AG04450 (cell line): ENCODE results near the gene CNTNAP2. TPM values are rescaled to one million over a fixed set of nuclear protein-coding genes. Genes with fewer than 3 reads are reported as not detected.
"Not testable (repeated sequence)": the region's sequence is repeated elsewhere in the genome, so short reads cannot be mapped to it uniquely, and the experiment has no call there.

Experiments used
- CTCF ChIA-PET: fragments of 300-600, 350-600 bp; formaldehyde crosslinking; extraction: SDS; loops from one replicate; lab custom pipeline; 2022; ENCODE audit warnings: antibody characterized with exemption, inconsistent platforms; lab: Charles Lee
- POLR2A ChIA-PET: fragments of 350-600 bp; formaldehyde crosslinking; extraction: SDS; loops from one replicate; lab custom pipeline; 2021; ENCODE audit warnings: antibody characterized with exemption, inconsistent platforms; lab: Yijun Ruan, JAX
- DNase-seq: peaks from one replicate; pipeline ENCODE4 v3.0.0-alpha.2; 2011; ENCODE audit warnings: low read depth, low spot score
- H3K27ac ChIP-seq: one replicate; pipeline ENCODE4 v1.5.1; 2012; ENCODE audit warnings: low read depth, low read length, control low read depth
- H3K27me3 ChIP-seq: one replicate; pipeline ENCODE4 v1.6.0; 2012; ENCODE audit warnings: low read length; ENCODE audit not compliant: control insufficient read depth, insufficient read depth
- H3K4me3 ChIP-seq: 2 replicates; pipeline ENCODE4 v1.5.1; 2011; ENCODE audit warnings: mild to moderate bottlenecking, low read depth, low read length, control low read depth
- H3K9me3 ChIP-seq: 2 replicates; pipeline ENCODE4 v1.5.1; 2012; ENCODE audit warnings: low read length; ENCODE audit not compliant: control insufficient read depth, insufficient read depth
- polyA plus RNA-seq: library from polyadenylated mRNA; depleted of rRNA; stranded (reverse); fragments of >200 nt; gene quantifications from 2 replicates; pipeline ENCODE4 v1.2.3, GENCODE V29; 2011
- TF ChIP-seq, protein P1 (sequence below): IDR thresholded peaks from 2 replicates; pipeline ENCODE4 v1.5.1; 2011; ENCODE audit warnings: low read depth, low read length, control low read depth, inconsistent platforms

CNTNAP2 gene
- polyA plus RNA-seq, 1 experiment, result not detected

DNA sequence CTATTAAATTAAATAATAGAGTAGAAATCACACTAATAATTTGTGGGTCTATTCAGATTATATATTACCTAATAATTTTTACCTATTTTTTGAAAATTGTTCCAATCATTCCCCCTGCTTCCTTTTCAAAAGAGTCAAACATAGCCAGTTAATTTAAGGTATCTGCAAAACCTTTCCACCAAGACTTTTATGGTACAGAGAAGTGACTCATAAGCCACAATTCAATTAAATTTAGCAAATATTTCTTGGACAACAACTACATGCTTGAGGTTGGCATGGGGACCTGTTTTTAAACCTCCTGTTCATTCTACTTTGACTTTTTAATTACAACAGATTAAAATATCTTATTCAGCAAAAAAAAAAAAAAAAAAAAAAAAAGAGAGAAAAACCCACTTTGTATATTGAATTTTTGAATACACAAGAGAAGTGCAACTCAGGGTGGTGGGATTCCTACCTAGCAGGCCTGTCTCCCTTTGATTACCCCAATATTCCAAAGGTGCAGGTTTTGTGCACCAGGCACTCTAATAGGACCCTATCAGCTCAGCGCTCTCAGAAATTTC is 2172.1 kb downstream of the CNTNAP2 start:
- no peak for DNase-seq
- ChIA-PET CTCF (no interaction called here), POLR2A (no interaction called here)
- H3K9me3 ChIP-seq, result peaks cover 8% of the 10 kb centered on the region; the same call in 1 of the 2 replicates
- no peak overlapping the region for H3K27ac ChIP-seq
- H3K27me3 ChIP-seq, result no peaks in the 10 kb centered on the region
- TF ChIP-seq, protein P1, sequence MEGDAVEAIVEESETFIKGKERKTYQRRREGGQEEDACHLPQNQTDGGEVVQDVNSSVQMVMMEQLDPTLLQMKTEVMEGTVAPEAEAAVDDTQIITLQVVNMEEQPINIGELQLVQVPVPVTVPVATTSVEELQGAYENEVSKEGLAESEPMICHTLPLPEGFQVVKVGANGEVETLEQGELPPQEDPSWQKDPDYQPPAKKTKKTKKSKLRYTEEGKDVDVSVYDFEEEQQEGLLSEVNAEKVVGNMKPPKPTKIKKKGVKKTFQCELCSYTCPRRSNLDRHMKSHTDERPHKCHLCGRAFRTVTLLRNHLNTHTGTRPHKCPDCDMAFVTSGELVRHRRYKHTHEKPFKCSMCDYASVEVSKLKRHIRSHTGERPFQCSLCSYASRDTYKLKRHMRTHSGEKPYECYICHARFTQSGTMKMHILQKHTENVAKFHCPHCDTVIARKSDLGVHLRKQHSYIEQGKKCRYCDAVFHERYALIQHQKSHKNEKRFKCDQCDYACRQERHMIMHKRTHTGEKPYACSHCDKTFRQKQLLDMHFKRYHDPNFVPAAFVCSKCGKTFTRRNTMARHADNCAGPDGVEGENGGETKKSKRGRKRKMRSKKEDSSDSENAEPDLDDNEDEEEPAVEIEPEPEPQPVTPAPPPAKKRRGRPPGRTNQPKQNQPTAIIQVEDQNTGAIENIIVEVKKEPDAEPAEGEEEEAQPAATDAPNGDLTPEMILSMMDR, result no peak
- H3K4me3 ChIP-seq, result no peak overlapping the region

DNA sequence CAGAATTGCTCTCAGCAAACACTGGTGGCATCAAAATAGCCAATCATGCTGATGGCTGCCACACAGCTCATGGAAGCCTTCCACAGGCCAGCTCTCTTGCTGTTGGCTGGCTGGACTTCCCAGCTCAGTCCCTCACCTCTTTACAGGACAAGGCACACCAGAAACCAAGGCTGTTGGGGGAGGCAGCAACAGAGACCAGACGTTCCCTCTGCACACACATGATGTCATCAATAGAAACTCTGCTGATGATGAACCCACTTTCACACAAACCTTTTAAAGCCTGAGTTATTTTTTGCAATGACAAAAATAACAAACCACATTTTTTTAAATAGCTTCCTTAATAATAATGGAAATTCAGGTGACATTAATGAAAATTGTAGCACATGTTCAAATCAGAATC is 2173.0 kb downstream of the CNTNAP2 start:
- no peak overlapping the region for H3K27ac ChIP-seq
- ChIA-PET POLR2A (no interaction called here), CTCF (no interaction called here)
- DNase-seq, result no peak
- peaks cover 8% of the 10 kb centered on the region; the same call in 1 of the 2 replicates for H3K9me3 ChIP-seq
- no peak overlapping the region for H3K4me3 ChIP-seq
- TF ChIP-seq, protein P1, result no peak
- no peaks in the 10 kb centered on the region for H3K27me3 ChIP-seq

- POLR2A ChIA-PET, result no interaction called here
- no peak for DNase-seq
- no peak overlapping the region for H3K4me3 ChIP-seq
- CTCF ChIA-PET, result no interaction called here
- TF ChIP-seq, protein P1, result no peak
- H3K27ac ChIP-seq, result no peak overlapping the region
- peaks cover 8% of the 10 kb centered on the region for H3K9me3 ChIP-seq
- H3K27me3 ChIP-seq, result no peaks in the 10 kb centered on the region
Observed at GRCh38 chr7:148290538-148290937, 2173.9 kb downstream of the CNTNAP2 start.

DNA sequence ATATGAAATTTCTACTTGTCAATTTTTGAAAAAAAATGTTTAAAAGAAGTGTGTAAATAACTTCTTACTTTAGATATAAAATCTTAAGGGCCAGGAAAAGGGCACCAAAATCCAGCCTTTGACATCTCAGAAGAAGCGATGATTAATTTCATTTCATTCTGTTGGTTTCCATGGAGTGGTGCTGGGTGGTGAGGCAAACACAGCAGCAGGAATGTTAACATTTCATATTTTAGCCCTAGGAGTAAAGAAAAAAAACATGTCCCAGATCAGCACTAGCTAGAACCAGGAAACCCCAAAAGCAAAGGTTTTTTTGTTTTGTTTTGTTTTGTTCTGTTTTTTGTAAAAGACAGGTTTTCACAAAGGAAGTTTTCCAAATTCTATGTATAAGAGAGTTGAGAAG is 2175.2 kb downstream of the CNTNAP2 start:
- TF ChIP-seq, protein P1, result no peak
- no peak overlapping the region for H3K27ac ChIP-seq
- H3K4me3 ChIP-seq, result no peak overlapping the region
- H3K27me3 ChIP-seq, result no peaks in the 10 kb centered on the region
- ChIA-PET CTCF (no interaction called here), POLR2A (no interaction called here)
- peaks cover 16% of the 10 kb centered on the region for H3K9me3 ChIP-seq
- no peak for DNase-seq

DNA sequence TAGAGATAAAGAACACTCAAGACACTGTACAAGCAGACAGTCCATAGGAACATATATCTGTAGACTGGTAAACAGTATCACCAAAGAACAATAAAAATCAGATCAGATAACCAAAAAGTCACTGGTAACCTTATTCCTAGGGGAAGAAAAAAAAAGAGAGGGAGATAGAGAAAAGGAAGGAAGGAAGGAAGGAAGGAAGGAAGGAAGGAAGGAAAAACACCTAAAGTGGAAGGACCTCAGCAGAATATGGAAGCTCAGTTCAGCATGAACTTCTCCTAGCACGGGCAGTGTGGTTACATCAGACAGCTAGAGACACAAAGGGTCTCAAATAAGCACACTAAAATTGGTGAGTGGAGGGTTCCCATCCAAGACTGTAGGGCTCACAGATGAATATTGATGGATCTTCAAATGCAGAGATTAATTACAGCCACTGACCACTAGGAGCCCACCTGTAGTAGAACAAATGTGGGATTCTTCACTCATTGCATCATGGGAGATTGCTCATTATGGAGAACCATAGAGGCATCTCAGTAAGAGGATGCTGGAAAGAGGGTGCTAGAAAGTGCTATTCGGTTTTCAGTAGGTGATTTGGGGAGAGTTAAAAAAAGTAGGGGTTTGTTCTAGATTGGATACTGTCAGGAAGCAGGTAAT is 2180.5 kb downstream of the CNTNAP2 start:
- POLR2A ChIA-PET, result no interaction called here
- no peak for DNase-seq

GRCh38 chr7:148298768-148299167 is 2182.2 kb downstream of the CNTNAP2 start:
- H3K9me3 ChIP-seq, result peaks cover 21% of the 10 kb centered on the region
- POLR2A ChIA-PET, CTCF ChIA-PET, DNase-seq, H3K27me3 ChIP-seq, H3K27ac ChIP-seq, H3K4me3 ChIP-seq: not testable (repeated sequence)

More for the DNA sequence above, 2180.5 kb downstream of the CNTNAP2 start:
- H3K9me3 ChIP-seq, result peaks cover 18% of the 10 kb centered on the region
- TF ChIP-seq, protein P1, result no peak
- H3K27me3 ChIP-seq, result no peaks in the 10 kb centered on the region
- no peak overlapping the region for H3K27ac ChIP-seq
- H3K4me3 ChIP-seq, result no peak overlapping the region
- CTCF ChIA-PET, result interaction anchor here (0.6 kb wide), 1 partner anchor 463 kb away, joined by 3 read pairs; no protein-coding TSS in a partner anchor
